CD4-positive, alpha-beta T cell (primary cell): Measurements from ENCODE around the gene ACOT12. TPM values are rescaled to one million over a fixed set of nuclear protein-coding genes. Genes with fewer than 3 reads are reported as not detected.

Source experiments
- ATAC-seq: fragments of 200-7000 bp; cut with Tn5 transposase; one replicate; pipeline ENCODE4 v1.10.0; 2022; ENCODE audit warnings: mild to moderate bottlenecking; ENCODE audit not compliant: poor library complexity
- CTCF ChIA-PET: fragments of 350-600 bp; sonication (Branson Sonifier 250); formaldehyde crosslinking; loops from one replicate; lab custom pipeline; 2021; ENCODE audit warnings: antibody characterized with exemption, inconsistent platforms; lab: Charles Lee
- POLR2A ChIA-PET: fragments of 350-600 bp; sonication (Branson Sonifier 250); formaldehyde crosslinking; loops from one replicate; lab custom pipeline; 2021; ENCODE audit warnings: antibody characterized with exemption, inconsistent platforms; lab: Charles Lee
- DNase-seq, 14 experiments: peaks; one replicate each; pipeline ENCODE4 v3.0.0-alpha.2; 2013 to 2020; ENCODE audit warnings: mixed read lengths in 2 of 14
- H3K27ac ChIP-seq, 2 donors: one replicate each; pipeline versions ENCODE4 v1.5.1 to v1.7.0; 2013; ENCODE audit warnings: low read length in 2 of 2, low read depth in 1 of 2, mild to moderate bottlenecking in 1 of 2
- H3K27me3 ChIP-seq, 2 experiments: 1 replicate in 1 of 2; 2 replicates in 1 of 2; pipeline versions ENCODE4 v1.6.1 to v1.7.0; 2013; ENCODE audit warnings: low read length in 2 of 2, control low read depth in 1 of 2, mild to moderate bottlenecking in 1 of 2, moderate library complexity in 1 of 2; ENCODE audit not compliant: insufficient read depth in 2 of 2, control insufficient read depth in 1 of 2
- H3K36me3 ChIP-seq: one replicate; pipeline ENCODE4 v1.6.1; 2013; ENCODE audit warnings: low read length, control low read depth; ENCODE audit not compliant: insufficient read depth
- H3K4me1 ChIP-seq: one replicate; pipeline ENCODE4 v1.6.1; 2013; ENCODE audit warnings: low read length, control low read depth; ENCODE audit not compliant: insufficient read depth
- H3K4me3 ChIP-seq: one replicate; pipeline ENCODE4 v1.5.1; 2013; ENCODE audit warnings: mild to moderate bottlenecking, low read length, moderate library complexity
- H3K9me3 ChIP-seq, 2 experiments: 1 replicate in 1 of 2; 2 replicates in 1 of 2; pipeline versions ENCODE4 v1.6.1 to v1.7.0; 2013; ENCODE audit warnings: low read length in 2 of 2, mild to moderate bottlenecking in 2 of 2, control low read depth in 1 of 2, moderate library complexity in 1 of 2; ENCODE audit not compliant: control insufficient read depth in 1 of 2, insufficient read depth in 1 of 2
- H3K27ac Mint-ChIP-seq: one replicate; pipeline ENCODE4 v1.8.0; 2020; ENCODE audit warnings: mixed read lengths
- H3K27me3 Mint-ChIP-seq: one replicate; pipeline ENCODE4 v1.8.0; 2021; ENCODE audit warnings: mixed read lengths
- H3K36me3 Mint-ChIP-seq: one replicate; pipeline ENCODE4 v1.8.0; 2021; ENCODE audit warnings: low read depth, mixed read lengths
- H3K4me1 Mint-ChIP-seq: one replicate; pipeline ENCODE4 v1.8.0; 2021; ENCODE audit warnings: low read depth, mixed read lengths
- H3K4me3 Mint-ChIP-seq: one replicate; pipeline ENCODE4 v1.8.0; 2020; ENCODE audit warnings: mild to moderate bottlenecking, mixed read lengths
- H3K9me3 Mint-ChIP-seq: one replicate; pipeline ENCODE4 v1.8.0; 2020; ENCODE audit warnings: mixed read lengths
- intact Hi-C, 2 experiments: fragments of 100-400 bp; cut with DNase I in 1 of 2; cut with micrococcal nuclease in 1 of 2; formaldehyde crosslinking; loops; one replicate each; pipeline versions ENCODE4 v1.15.1 to v1.9.0; 2023 to 2025; cut with DNase I, micrococcal nuclease
- total RNA-seq, 174 experiments: library from RNA in 2 of 174; stranded (reverse) in 2 of 174; gene quantifications; one replicate each; pipeline ENCODE4 v1.2.3 and lab custom pipeline; 2021 to 2026
- TF ChIP-seq, protein P1 (sequence below): fragments of 200-600 bp; IDR thresholded peaks from one replicate; pipeline ENCODE4 v1.8.0; 2022; ENCODE audit warnings: antibody characterized with exemption, mild to moderate bottlenecking

ACOT12 gene
- total RNA-seq, 2 experiments from 2014 or later, result 0.39 to 0.44 TPM

DNA sequence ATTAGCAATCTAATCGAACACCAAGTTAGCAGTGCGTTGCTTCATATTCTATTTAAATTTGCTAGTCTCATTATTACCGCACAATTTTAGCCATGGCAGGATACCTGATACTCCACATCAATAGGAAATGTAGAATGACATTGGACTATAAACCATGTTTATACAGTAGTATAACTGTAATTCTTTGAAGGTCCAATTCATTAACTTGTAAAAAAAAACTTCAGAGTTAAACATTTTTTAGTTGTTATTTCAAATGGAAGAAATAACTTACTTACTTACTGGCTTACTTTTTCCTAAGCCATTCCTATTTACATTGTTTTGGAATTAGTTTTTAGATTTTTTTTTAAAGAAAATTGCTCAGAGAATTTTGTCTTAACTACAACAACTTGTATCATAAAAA, 35.4 kb upstream of the ACOT12 start:
- Histone ChIP-seq H3K4me1 (no peaks in the 10 kb centered on the region), H3K9me3 (no peaks in the 10 kb centered on the region), H3K36me3 (no peaks in the 10 kb centered on the region), H3K27ac (no peak overlapping the region), H3K4me3 (no peak overlapping the region), H3K27me3 (no peaks in the 10 kb centered on the region)
- H3K4me3 Mint-ChIP-seq, result no peak overlapping the region
- CTCF ChIA-PET, result no interaction called here
- POLR2A ChIA-PET, result no interaction called here
- no peak for DNase-seq
- no peaks in the 10 kb centered on the region for H3K9me3 Mint-ChIP-seq
- intact Hi-C loops, result loop anchor here in 1 of 2 experiments (5.0 kb wide), 3 partner anchors 323 to 428 kb away; partner anchors contain the start of gene SSBP2
- peaks cover 22% of the 10 kb centered on the region for H3K36me3 Mint-ChIP-seq
- no peaks in the 10 kb centered on the region for H3K27me3 Mint-ChIP-seq
- H3K27ac Mint-ChIP-seq, result no peak overlapping the region
- peaks cover 11% of the 10 kb centered on the region for H3K4me1 Mint-ChIP-seq
- TF ChIP-seq, protein P1, sequence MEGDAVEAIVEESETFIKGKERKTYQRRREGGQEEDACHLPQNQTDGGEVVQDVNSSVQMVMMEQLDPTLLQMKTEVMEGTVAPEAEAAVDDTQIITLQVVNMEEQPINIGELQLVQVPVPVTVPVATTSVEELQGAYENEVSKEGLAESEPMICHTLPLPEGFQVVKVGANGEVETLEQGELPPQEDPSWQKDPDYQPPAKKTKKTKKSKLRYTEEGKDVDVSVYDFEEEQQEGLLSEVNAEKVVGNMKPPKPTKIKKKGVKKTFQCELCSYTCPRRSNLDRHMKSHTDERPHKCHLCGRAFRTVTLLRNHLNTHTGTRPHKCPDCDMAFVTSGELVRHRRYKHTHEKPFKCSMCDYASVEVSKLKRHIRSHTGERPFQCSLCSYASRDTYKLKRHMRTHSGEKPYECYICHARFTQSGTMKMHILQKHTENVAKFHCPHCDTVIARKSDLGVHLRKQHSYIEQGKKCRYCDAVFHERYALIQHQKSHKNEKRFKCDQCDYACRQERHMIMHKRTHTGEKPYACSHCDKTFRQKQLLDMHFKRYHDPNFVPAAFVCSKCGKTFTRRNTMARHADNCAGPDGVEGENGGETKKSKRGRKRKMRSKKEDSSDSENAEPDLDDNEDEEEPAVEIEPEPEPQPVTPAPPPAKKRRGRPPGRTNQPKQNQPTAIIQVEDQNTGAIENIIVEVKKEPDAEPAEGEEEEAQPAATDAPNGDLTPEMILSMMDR, result no peak
- ATAC-seq, result no peak

DNA sequence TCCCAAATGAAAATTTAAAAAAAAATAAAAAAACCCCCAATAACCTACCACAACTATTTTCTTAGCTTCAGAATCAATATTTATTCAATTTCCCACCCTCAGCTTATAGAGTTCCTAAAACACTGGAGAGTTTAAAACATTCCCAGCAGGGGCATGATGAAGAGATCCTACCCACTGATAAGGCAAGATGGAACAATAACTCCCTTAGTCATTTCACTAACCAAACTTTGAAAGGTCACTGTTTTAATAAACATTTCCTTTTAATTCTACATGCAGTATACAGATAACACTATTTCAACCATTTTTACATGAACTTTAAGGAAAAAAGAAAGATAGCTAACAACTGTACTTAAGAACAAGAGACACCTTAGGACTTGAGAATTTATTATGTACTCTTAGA, 34.9 kb upstream of the ACOT12 start:
- Mint-ChIP-seq H3K4me1 (peaks cover 11% of the 10 kb centered on the region), H3K4me3 (no peak overlapping the region), H3K36me3 (peaks cover 17% of the 10 kb centered on the region), H3K27me3 (no peaks in the 10 kb centered on the region), H3K9me3 (no peaks in the 10 kb centered on the region), H3K27ac (no peak overlapping the region)
- DNase-seq (no peak), ATAC-seq (no peak)
- TF ChIP-seq, protein P1, result no peak
- Histone ChIP-seq H3K4me3 (no peak overlapping the region), H3K9me3 (no peaks in the 10 kb centered on the region), H3K4me1 (no peaks in the 10 kb centered on the region), H3K36me3 (no peaks in the 10 kb centered on the region), H3K27ac (no peak overlapping the region), H3K27me3 (no peaks in the 10 kb centered on the region)
- POLR2A ChIA-PET, result no interaction called here
- CTCF ChIA-PET, result no interaction called here
- intact Hi-C loops, result loop anchor here in 1 of 2 experiments (5.0 kb wide), 3 partner anchors 323 to 428 kb away; partner anchors contain the start of gene SSBP2

DNA sequence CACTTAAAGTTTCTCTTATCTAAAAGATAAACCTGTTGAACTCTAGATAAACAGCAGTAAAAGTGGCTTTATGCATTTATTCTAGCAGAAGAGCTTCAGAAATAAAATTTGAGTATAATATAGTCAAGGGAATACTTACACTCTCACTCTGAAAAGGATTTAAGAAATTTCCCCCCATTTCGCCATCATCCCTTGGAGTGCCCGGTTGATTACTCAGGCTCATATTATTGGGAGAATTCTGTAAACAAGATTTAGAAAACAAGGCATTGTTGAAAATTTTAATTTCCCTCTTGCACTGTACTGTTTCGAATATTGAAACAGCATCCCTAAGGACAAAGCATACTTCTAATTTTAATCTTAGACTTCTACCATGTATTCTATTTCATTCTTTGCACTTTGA, 34.5 kb upstream of the ACOT12 start:
- Mint-ChIP-seq H3K4me1 (peaks cover 11% of the 10 kb centered on the region), H3K27me3 (no peaks in the 10 kb centered on the region), H3K4me3 (no peak overlapping the region), H3K36me3 (peaks cover 15% of the 10 kb centered on the region), H3K9me3 (no peaks in the 10 kb centered on the region), H3K27ac (no peak overlapping the region)
- no peak for ATAC-seq
- TF ChIP-seq, protein P1, result no peak
- Histone ChIP-seq H3K9me3 (no peaks in the 10 kb centered on the region), H3K4me3 (no peak overlapping the region), H3K27ac (no peak overlapping the region), H3K4me1 (no peaks in the 10 kb centered on the region), H3K27me3 (no peaks in the 10 kb centered on the region), H3K36me3 (no peaks in the 10 kb centered on the region)
- intact Hi-C loops, result loop anchor here in 1 of 2 experiments (5.0 kb wide), 3 partner anchors 324 to 429 kb away; partner anchors contain the start of gene SSBP2
- POLR2A ChIA-PET, result no interaction called here
- DNase-seq, result no peak
- CTCF ChIA-PET, result interaction anchor here (2.0 kb wide), 1 partner anchor 143 kb away, joined by 4 read pairs; no protein-coding TSS in a partner anchor
